Body of pancreas (tissue), 4 donors: Measurements from ENCODE around the gene ANXA5. TPM values are rescaled to one million over a fixed set of nuclear protein-coding genes. Genes with fewer than 3 reads are reported as not detected.
A peak's percentile ranks its signal among the peaks of the same experiment; 100 is the strongest.

Source experiments
- ATAC-seq: fragments of 150-250 bp; one replicate; pipeline ENCODE4 v1.9.1; 2016
- DNase-seq, 4 donors: peaks; one replicate each; pipeline ENCODE4 v3.0.0-alpha.2; 2019
- H3K27ac ChIP-seq, 4 donors: fragments of 200-600 bp; sonication (generic); 1 replicate in 3 of 4; 2 replicates in 1 of 4; pipeline versions ENCODE4 v1.5.1 to v1.6.1; 2016 to 2019; ENCODE audit warnings: mild to moderate bottlenecking in 1 of 4, mixed read lengths in 1 of 4, moderate library complexity in 1 of 4
- H3K27me3 ChIP-seq, 2 donors: fragments of 200-600 bp; sonication (generic); one replicate each; pipeline ENCODE4 v1.6.0; 2016; ENCODE audit warnings: mild to moderate bottlenecking in 1 of 2
- H3K36me3 ChIP-seq, 2 donors: fragments of 200-600 bp; sonication (generic); replicated peaks in 1 of 2; 2 replicates each; pipeline ENCODE4 v1.5.1; 2016; ENCODE audit warnings: low read depth in 2 of 2; ENCODE audit not compliant: insufficient read depth in 1 of 2
- H3K4me1 ChIP-seq: fragments of 200-600 bp; sonication (generic); one replicate; pipeline ENCODE4 v1.6.0; 2016
- H3K4me3 ChIP-seq, 2 donors: fragments of 200-600 bp; sonication (generic); 1 replicate in 1 of 2; 2 replicates in 1 of 2; pipeline ENCODE4 v1.5.1; 2016 to 2019
- H3K9me3 ChIP-seq, 3 donors: fragments of 200-600 bp; sonication (generic); 1 replicate in 2 of 3; 2 replicates in 1 of 3; pipeline ENCODE4 v1.5.1; 2016
- POLR2A ChIP-seq, 3 donors: fragments of 450-650 bp; IDR thresholded peaks; one replicate each; pipeline ENCODE4 v1.6.1; 2016; ENCODE audit warnings: antibody characterized with exemption in 3 of 3, mild to moderate bottlenecking in 2 of 3
- WGBS, 2 donors: methylation state at CpG; one replicate each; pipeline ENCODE4 v1.1.5; 2017; 5-methylcytosine and 5-hydroxymethylcytosine counted together
- intact Hi-C: fragments of 100-400 bp; cut with DNase I; formaldehyde crosslinking; loops from one replicate; pipeline ENCODE4 v1.15.1; 2023
- total RNA-seq, 2 donors: library from RNA; depleted of rRNA; stranded (reverse); fragments of >200 nt; gene quantifications; one replicate each; pipeline ENCODE4 v1.1.0, GENCODE V29; 2016
- TF ChIP-seq, protein P1 (sequence below), 7 experiments: fragments of 450-650 bp in 4 of 7; fragments of 200-600 bp in 3 of 7; sonication (generic) in 3 of 7; IDR thresholded peaks; one replicate each; pipeline ENCODE4 v1.5.1; 2016 to 2019; ENCODE audit warnings: antibody characterized with exemption in 7 of 7

The ANXA5 gene
- total RNA-seq, 2 donors from 2014 or later = 126 to 180 TPM

DNA sequence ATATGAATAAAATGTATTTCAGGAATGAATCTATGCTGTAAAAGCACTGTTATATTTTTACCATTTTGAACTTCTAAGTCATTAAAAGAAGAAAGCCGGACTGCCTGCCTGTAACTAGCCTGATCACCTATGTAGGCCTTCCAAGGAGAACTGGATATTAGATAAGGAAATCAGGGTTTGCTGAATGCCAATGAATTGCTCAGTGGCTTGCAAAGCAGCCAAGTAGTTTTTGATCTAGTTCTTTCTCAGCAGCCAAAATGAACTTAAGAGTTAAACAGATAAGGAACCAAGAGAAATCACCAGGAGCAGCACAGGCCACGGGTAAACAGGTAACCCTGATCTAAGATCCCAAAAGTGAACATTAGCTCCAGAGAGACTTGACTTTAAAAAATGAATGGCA lies 3.3 kb downstream of the ANXA5 start:
- WGBS, 2 donors = 16 to 18% methylated on average over 2 of the region's 2 CpGs

DNA sequence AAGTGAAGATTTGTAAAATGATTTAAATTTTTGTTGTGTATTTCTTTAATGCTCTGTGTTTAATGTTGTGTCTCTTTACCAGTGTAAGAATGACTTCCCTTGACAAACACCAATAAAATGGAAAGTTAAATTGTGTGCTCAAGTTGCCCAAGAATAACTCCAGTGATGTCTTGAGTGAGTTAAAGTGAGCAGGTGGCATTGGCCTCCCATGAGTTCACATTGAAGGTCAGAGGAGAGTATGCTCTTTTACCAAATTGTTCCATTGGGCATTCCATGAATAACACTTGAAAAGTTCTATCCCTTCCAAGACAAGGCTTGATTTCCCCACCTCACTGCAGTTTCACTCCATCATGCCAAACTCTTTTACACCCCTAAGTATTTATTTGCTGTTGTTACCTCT lies 4.5 kb downstream of the ANXA5 start:
- H3K27me3 ChIP-seq = no peaks in the 10 kb centered on the region
- peak overlapping the region in 3 of 4 donors; percentile 41 to 75 (median 44) for H3K27ac ChIP-seq

More for the DNA sequence above, 3.3 kb downstream of the ANXA5 start:
- Histone ChIP-seq H3K9me3 (no peaks in the 10 kb centered on the region), H3K27ac (peak overlapping the region in 2 of 4 donors; percentile 10 to 55), H3K4me1 (peaks cover 72% of the 10 kb centered on the region), H3K4me3 (no peak overlapping the region), H3K36me3 (no peaks in the 10 kb centered on the region), H3K27me3 (no peaks in the 10 kb centered on the region)
- no peak for ATAC-seq
- intact Hi-C loops = no loop called here
- no peak for TF ChIP-seq POLR2A (IDR thresholded peaks at IDR 0.05)
- TF ChIP-seq, protein P1, sequence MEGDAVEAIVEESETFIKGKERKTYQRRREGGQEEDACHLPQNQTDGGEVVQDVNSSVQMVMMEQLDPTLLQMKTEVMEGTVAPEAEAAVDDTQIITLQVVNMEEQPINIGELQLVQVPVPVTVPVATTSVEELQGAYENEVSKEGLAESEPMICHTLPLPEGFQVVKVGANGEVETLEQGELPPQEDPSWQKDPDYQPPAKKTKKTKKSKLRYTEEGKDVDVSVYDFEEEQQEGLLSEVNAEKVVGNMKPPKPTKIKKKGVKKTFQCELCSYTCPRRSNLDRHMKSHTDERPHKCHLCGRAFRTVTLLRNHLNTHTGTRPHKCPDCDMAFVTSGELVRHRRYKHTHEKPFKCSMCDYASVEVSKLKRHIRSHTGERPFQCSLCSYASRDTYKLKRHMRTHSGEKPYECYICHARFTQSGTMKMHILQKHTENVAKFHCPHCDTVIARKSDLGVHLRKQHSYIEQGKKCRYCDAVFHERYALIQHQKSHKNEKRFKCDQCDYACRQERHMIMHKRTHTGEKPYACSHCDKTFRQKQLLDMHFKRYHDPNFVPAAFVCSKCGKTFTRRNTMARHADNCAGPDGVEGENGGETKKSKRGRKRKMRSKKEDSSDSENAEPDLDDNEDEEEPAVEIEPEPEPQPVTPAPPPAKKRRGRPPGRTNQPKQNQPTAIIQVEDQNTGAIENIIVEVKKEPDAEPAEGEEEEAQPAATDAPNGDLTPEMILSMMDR (IDR thresholded peaks at IDR 0.05) = no peak
- no peak for DNase-seq

DNA sequence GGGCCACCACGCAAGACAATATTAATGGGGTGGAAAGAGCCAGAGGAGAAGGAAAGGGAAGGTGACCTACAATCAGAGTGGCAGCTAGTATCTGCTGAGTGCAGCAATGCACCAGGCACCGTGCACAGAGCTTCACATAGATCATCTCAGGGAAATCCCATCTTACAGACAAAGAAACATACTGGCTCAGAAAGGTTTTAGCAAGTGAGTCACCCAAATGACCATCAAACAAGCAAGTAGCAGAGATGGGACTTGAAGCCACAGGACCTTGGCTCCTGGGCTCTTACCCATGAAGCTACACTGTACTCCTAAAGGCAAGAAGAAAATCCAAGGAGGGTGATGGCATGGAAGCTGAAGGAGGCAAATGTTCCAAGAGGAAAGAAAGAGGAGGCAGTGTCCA lies 6.8 kb downstream of the ANXA5 start:
- H3K27me3 ChIP-seq = no peaks in the 10 kb centered on the region
- ATAC-seq (no peak), DNase-seq (no peak)
- peak overlapping the region in 3 of 4 donors; percentile 41 to 75 (median 44) for H3K27ac ChIP-seq
- H3K4me1 ChIP-seq = peaks cover 72% of the 10 kb centered on the region
- intact Hi-C loops = no loop called here
- H3K36me3 ChIP-seq = peaks cover 0 to 2% of the 10 kb centered on the region in 2 donors
- 79 to 81% methylated on average over 2 of the region's 2 CpGs for WGBS, 2 donors
- H3K9me3 ChIP-seq = no peaks in the 10 kb centered on the region
- no peak for TF ChIP-seq POLR2A (IDR thresholded peaks at IDR 0.05)
- TF ChIP-seq, protein P1 (IDR thresholded peaks at IDR 0.05) = no peak
- no peak overlapping the region for H3K4me3 ChIP-seq

More for the DNA sequence above, 4.5 kb downstream of the ANXA5 start:
- intact Hi-C loops = no loop called here
- Histone ChIP-seq H3K9me3 (no peaks in the 10 kb centered on the region), H3K4me1 (peaks cover 74% of the 10 kb centered on the region), H3K4me3 (no peak overlapping the region), H3K36me3 (no peaks in the 10 kb centered on the region)
- no peak for TF ChIP-seq POLR2A (IDR thresholded peaks at IDR 0.05)
- TF ChIP-seq, protein P1 (IDR thresholded peaks at IDR 0.05) = no peak
- ATAC-seq (no peak), DNase-seq (no peak)

DNA sequence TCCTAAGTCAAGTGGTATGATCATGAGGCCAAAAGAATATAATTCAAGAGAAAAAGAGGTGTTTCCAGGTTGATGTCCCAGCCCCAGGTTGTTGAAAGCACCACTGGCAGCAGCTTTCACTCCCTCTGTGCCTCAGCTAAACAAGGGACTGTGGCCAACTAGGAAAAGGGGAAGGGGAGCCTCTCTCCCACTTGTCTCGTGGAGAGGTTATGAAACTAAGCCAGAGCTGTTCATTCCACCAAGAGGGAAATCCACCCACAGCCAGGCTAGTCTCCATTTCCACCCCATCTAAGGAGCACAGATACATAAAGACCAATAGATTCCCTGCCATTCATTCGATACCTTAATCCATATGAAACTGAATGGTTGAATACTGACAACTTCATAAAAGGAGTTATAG lies 8.1 kb downstream of the ANXA5 start:
- Histone ChIP-seq H3K27me3 (no peaks in the 10 kb centered on the region), H3K9me3 (no peaks in the 10 kb centered on the region), H3K27ac (no peak overlapping the region), H3K4me3 (no peak overlapping the region), H3K36me3 (peaks cover 0 to 2% of the 10 kb centered on the region in 2 donors), H3K4me1 (peaks cover 64% of the 10 kb centered on the region)
- ATAC-seq (no peak), DNase-seq (no peak)
- no peak for TF ChIP-seq POLR2A (IDR thresholded peaks at IDR 0.05)
- TF ChIP-seq, protein P1 (IDR thresholded peaks at IDR 0.05) = no peak
- WGBS, 2 donors = 85 to 89% methylated on average over 2 of the region's 2 CpGs
- intact Hi-C loops = no loop called here

DNA sequence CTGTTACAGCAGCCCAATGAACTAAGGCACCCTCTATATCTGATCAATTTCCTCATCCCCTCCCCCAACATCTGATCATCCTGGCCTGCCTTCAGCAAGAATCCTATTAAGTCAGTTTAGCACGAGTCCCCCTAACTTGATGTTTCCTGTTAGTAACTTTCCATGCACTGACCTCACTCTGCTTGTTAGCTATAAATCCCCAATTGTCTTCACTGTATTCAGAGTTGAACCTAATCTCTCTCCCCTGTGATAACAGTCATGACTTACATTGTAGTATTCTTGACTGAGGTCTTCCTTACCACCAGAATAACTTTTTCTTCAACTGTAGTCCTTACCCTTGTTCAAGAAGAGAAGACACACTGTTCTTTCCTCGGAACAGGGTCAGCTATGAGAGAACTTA lies 8.5 kb downstream of the ANXA5 start:
- 73 to 77% methylated on average over 2 of the region's 2 CpGs for WGBS, 2 donors
- no peaks in the 10 kb centered on the region for H3K27me3 ChIP-seq
- ATAC-seq (no peak), DNase-seq (no peak)
- intact Hi-C loops = no loop called here
- peaks cover 60% of the 10 kb centered on the region for H3K4me1 ChIP-seq
- H3K4me3 ChIP-seq = no peak overlapping the region
- no peak overlapping the region for H3K27ac ChIP-seq
- TF ChIP-seq, protein P1 (IDR thresholded peaks at IDR 0.05) = no peak
- no peak for TF ChIP-seq POLR2A (IDR thresholded peaks at IDR 0.05)
- H3K9me3 ChIP-seq = no peaks in the 10 kb centered on the region
- peaks cover 0 to 2% of the 10 kb centered on the region in 2 donors for H3K36me3 ChIP-seq
